HL-60/S4 treated with phorbol 12-myristate 13-acetate at 8.2 ng/mL for 4 days and 3 days (cell line): ENCODE data around the gene DIPK1B.
"Not testable (repeated sequence)": the region's sequence is repeated elsewhere in the genome, so short reads cannot be mapped to it uniquely, and the experiment has no call there.

Experiments
- in situ Hi-C: fragments of 300-500 bp; cut with MboI; formaldehyde crosslinking; loops from 2 replicates; pipeline ENCODE4 v1.15.0; 2022; ENCODE audit warnings: low sequenced_read_pairs

The DIPK1B gene

DNA sequence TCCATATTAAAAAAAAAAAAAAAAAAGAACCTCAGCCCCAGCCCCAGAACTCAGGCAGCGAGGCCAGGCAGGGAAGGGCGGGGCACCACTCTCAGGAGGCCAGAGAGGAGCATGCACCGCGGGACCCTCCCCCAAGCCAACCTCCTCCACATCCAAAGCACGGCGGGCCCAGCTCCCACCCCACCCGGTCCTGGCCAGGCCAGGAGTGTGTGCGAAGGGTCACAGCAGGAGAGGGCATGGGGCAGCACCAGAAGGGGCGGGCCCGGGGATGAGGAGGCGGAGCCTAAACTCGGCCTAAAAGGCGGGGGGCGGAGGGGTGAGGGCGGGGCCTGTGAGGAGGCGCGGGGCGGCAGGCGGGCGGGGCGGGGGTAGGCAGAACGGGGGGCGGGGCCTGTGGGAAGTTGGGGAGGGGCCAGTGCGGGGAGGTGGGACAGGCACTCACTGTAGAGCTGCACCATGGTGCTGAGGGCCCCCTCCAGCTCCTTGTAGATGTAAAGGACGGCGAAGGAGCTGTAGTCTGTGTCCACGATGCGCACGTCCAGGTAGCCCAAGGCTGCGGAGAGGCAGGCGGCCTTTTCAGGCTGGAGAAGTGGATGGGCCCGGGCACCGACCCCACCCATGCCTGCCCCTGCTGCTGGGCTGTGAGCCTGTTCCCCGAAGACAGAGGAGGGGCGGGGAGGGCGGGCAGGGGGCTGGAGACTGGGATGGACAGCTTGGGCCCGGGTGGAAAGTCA is 50.7 kb downstream of the DIPK1B start:
- in situ Hi-C loops = no loop called here

DNA sequence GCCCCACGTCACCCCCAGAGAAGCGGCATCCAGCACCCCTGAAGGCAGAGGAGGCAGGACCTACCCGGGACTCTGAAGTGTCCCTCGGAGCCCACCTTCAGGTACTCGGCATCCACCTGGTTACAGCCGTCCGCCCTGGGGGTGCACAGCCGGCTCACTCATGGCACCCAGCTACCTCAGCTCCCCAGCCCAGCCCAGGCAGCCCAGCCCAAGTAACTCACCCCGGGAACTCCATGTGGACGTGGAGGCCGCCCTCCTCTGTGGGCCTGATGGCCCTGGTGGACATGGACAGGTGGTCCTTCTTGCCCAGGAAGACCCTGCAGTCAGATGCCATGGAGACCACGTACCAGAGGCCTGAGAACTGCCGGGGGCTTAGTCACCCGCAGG is 51.3 kb downstream of the DIPK1B start:
- in situ Hi-C loops = no loop called here

DNA sequence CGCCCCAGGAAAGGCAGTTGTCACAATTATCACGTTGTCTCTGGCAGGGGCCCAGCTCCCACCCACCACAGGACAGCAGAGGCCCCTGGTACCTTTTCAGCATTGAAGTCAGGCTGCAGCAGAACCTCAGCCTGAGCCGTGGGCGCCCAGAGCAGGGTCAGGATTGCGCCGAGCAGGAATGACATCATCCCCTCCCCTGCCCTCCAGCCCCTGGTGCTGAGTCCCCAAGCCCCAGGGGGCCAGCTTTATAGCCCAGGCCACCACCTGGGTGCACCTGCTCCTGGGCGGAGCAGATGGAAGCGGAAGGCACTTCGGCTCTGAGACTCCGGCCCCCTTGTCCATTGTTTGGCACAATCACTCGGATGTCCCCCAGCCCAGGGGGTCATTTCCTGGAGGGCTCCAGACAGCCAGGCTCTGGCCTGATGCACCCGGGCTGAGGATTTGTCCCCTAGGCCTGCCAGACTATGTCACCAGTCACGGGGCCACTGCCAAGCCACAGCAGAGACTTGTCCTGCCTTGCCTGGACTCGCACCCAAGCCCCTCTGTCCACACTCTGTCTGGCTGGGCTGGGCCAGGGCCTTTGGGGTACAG is 52.0 kb downstream of the DIPK1B start, which contains the start of gene LCN15:
Gene LCN15, minus strand, starts transcription at position 218 of the 591 bp plus-strand sequence. Its CDS starts 30 bp downstream, at position 188.
- in situ Hi-C loops = no loop called here

DNA sequence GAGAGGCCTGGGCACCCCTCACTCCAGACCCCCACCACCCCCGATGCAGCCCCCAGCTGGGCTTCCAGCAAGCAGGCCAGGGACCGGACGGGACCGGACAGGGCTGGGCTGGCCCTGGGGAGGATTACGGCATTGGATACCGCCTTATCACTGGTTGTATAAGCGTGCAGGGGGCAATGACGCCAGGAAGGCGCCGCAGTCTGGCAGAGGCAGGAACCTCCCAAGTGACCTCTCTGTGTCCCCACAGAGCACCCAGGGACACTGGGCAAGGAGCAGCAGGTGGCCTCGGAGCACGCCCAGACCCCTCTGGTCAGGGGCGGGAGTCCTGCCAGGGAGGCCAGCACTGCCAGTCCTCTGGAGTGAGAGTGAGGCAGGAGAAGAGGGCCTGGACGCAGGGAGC is 52.7 kb downstream of the DIPK1B start:
- in situ Hi-C loops = no loop called here

DNA sequence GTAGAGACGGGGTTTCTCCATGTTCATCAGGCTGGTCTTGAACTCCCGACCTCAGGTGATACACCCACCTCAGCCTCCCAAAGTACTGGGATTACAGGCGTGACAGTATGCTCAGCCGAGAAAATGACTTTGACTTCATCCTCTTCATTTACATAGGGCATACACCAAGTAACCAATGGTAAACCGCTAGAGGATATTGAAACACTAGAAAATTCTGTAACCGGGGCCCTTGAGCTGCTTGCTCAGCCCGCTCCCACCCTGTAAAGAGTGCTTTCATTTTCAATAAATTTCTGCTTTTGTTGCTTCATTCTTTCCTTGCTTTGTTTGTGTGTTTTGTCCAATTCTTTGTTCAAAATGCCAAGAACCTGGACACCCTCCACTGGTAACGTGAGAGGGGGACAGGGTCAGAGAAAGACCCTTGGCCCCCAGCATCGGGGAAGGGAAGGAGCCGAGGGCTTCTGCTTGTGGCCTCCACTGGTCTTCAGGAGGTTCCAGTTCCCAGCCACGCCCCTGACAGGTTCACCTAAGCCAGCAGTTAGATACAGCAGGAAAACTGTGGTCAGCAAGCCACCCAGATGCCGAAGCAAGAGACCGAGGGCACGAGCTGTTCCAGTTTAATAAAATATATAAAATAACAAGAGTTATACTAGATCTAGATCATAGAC is 53.5 kb downstream of the DIPK1B start:
- in situ Hi-C loops = not testable (repeated sequence)

DNA sequence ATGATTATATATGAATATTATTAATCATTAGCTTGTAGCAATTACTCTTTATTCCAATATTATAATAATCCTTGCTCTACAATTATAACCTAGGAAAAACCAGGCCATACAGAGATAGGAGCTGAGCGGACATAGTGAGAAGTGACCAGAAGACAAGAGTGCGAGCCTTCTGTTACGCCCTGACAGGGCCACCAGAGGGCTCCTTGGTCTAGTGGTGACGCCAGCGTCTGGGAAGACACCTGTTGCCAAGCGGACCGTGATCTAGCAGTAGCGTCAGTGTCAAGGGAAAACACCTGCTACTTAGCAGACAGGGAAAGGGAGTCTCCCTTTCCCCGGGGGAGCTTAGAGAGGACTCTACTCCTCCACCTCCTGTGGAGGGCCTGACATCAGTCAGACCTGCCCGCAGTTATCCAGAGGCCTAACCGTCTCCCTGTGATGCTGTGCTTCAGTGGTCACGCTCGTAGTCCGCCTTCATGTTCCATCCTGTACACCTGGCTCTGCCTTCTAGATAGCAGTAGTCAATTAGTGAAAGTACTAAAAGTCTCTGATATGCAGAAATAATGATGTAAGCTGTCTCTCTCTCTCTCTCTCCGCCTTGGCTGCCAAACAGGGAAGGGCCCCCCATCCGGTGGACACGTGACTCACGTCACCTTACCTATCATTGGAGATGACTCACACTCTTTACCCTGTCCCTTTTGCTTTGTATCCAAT is 54.2 kb downstream of the DIPK1B start:
- in situ Hi-C loops = not testable (repeated sequence)

DNA sequence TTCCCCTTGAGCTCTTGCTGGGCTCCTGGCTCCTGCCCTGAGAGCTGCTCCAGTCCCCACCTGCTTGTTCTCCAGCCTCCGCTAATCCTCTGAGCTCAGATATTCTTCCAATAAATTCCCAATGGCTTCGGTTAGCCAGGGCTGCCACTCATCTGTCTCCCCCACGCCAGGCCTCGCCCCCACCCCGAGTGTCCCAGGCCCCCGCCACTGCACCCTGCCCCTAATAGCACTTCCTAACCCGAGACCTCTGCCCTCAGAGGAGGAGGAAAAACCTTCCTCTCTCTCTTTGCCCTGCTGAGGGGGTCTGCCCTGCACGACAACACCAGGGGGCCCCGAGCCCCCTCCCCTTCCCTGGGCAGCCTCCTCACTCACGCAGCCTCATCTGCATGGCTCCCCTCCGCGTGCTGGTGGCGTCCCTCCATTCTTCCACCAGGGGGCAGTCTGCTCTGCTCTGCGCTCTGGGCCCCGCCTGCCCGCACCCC is 57.4 kb downstream of the DIPK1B start:
- in situ Hi-C loops = no loop called here

DNA sequence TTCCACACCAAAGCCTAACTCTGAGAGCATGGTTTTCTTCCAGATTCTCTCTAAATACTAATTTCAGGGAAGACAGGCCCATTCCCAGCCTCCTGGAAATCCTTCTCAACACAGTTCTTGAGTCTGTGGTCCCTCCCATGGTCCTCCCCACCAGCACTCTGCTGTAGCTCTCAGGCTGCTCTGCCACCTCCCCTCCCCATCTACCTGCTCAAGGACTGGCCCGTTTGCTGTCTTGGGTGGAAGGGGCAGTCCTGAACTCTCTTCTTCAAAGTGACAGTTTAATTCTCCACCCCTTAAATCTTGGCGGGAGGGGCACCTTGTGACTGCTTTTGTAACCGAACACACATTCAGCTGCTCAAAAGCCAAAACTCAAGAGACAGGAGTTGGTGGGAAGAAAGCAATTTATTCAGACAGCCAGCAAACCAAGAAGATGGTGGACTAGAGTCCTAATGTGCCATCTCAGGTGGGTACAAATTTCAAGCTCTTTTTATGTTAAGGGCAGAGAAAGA is 59.6 kb downstream of the DIPK1B start:
- in situ Hi-C loops = no loop called here

DNA sequence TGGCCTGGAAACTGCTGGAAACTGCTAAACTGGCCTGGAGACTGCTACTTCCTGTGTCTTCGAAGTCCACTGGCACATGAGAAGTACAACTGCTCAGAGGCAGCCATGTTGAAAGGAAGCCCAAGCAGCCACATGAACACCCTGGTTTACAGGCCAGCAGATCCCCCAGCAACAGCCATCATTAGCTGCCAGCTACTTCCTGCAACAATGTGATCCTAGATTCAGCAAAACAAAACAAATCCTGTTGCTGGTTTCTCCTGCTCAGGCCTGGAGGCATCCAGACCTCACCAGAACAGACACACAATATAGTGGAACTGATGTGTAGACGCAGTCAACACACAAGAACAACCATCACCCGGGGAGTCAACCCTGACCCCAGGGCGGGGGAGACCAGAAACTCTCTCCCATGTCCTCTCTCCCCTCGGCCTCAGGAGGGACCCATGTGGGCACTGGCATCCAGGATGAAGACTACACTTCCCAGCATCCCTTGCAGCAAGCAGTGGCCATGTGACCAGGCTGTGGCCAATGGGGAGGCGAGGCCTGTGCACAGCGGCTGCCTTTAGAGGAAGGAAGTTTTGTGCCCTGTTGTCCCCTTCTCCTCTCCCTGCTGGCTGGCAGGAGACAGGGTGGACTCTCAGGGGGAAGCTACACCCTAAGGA is 61.1 kb downstream of the DIPK1B start:
- in situ Hi-C loops = no loop called here
